GM18867 (cell line): ENCODE data around the gene SGK1.
"Not testable (repeated sequence)": the region's sequence is repeated elsewhere in the genome, so short reads cannot be mapped to it uniquely, and the experiment has no call there.

Source experiments
- ATAC-seq: cut with Tn5 transposase; IDR thresholded peaks from one replicate; pipeline ENCODE4 v1.9.1; 2021; ENCODE audit warnings: mild to moderate bottlenecking, moderate library complexity; ENCODE audit not compliant: unreplicated experiment

Gene SGK1

DNA sequence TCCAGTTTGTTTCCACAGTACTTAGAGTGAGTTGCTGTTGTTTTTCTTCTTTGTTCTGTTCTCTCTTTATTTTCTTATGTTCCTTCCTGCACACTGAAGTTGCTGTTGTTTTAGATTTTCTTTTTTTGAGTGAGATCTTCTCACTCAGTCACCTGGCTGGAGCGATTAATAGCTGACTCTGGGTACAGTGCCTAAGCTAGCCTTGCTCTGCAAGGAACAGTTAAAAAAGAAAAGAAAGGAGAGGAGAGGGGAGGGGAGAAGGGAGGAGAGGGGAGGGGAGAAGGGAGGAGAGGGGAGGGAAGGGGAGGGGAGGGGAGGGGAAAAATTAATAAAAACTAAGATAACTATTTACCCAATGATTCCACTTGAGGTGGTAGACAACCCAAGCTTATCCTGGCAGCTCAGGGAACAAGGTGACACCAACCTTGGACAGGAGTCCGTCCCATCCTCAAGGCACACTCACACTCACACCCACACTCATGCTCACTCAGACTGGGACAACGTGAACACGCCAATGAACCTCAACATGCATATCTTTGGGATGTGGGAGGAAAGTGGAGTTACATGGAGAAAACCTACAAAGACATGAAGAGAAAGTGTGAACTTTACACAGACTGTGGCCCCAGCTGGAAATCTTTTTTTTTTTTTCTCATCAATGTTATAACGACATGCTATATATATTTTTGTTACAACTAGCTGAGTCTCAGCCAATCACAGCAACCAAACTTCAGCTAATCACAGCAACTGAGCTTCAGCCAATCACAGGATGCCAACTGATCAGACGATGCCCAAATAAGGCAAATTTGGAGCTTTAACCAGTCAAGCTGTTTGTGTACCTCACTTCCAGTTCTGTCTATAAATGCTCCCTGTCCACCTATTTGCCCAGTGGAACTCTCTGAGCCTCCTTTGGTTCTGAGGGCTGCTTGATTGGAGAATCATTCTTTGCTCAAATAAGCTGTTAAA is 124.1 kb downstream of the SGK1 start:
- no peak for ATAC-seq

DNA sequence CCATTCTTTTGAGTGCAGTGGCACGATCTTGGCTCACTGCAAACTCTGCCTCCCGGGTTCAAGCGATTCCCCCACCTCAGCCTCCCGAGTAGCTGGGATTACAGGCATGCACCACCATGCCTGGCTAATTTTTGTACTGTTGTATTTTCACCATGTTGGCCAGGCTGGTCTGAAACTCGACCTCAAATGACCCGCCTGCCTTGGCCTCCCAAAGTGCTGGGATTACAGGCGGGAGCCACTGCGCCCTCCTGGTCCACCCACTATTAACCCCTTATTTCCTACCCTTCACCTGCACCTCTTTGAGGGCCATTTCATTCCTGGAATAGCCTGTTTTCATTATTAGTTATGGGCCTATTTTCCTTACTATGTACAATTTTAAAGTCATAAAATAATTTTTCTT is 125.3 kb downstream of the SGK1 start:
- not testable (repeated sequence) for ATAC-seq

- no peak for ATAC-seq
Measured at GRCh38 chr6:134190883-134191282, 127.0 kb downstream of the SGK1 start.

DNA sequence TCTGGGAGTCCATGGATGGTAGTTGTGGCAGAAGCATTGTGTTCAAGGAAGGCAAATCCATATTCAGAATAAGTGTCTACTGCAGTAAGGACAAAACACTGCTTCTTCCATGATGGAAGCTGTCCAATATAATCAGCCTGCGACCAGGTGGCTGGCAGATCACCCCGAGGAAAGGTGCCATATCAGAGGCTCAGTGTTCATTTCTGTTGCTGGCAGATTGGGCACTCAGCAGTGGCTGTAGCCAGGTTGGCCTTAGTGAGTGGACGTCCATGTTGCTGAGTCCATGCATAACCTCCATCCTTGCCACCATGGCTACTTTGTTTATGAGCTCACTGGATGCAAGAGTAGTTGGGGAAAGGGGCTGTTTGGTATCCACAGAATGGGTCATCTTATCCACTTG is 130.2 kb downstream of the SGK1 start:
- no peak for ATAC-seq

DNA sequence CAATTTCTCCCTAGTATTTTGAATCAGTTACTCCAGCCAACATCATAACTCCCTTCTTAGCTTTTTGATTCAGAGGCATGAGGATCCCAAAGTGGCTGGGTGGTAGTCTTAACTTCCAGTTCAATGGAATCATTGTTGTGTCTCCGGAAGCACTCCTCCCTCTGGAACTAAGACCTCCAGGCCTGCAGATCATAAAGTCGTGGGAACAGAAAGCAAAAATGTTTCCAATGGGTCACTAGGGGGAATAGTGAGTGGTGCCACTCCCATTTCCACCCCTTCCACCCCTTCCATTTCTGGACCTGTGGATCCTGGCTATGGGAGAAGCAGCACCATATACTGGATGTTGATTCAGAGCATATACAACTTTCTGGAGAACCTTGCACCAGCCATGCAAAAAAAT is 130.8 kb downstream of the SGK1 start:
- ATAC-seq, result no peak

GRCh38 chr6:134186355-134186754 is 131.6 kb downstream of the SGK1 start:
- ATAC-seq, result no peak

GRCh38 chr6:134185277-134185676 is 132.6 kb downstream of the SGK1 start:
- ATAC-seq, result no peak

DNA sequence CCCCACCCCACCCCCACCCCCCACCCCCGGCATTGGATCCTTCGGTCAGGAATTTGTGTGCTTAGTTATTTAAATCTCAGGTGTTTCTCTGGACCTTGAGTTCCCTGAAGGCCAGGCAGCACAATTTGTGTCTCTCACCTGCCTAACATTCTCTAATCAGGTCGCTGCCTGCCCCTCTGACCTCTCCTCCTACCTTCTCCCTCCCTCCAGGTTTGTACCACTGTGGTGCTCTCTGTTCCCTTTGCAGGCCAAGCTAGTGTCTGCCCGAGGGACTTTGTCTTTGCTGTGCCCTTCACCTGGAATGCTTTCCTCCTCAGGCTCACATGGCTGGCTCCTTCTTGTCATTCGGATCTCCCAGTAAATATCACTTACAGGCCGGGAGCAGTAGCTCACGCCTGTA is 134.1 kb downstream of the SGK1 start:
- no peak for ATAC-seq

DNA sequence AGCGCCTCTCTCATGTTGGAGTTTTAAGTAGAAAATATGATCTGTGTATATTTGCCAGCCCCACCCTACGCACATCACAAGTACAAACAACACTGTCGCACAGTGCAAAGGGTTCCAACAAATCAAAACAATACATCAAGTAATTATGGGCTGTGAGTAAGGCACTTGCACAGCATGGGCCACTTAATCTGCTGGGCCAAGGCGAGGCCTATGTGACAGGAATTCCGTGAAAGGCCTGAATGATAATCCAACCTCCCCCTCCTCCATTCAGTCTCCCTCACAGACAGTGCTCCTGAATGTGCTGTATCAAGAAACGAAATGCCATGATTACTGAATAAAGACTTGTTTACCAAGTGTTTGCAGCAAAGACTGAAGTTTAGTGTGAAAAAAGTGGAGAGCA is 135.4 kb downstream of the SGK1 start:
- ATAC-seq, result no peak

DNA sequence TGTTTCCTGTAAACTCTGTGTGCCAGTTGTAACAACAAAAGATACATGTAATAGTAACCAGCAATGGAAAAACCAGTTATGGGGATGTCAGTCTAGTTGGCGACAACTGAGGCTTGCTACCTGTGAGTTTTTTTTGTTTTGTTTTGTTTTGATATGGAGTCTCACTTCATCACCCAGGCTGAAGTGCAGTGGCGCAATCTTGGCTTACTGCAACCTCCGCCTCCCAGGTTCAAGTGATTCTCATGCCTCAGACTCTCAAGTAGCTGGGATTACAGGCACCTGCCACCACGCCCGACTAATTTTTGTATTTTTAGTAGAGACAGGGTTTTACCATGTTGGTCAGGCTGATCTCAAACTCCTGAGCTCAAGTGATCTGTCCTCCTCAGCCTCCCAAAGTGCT is 136.2 kb downstream of the SGK1 start:
- ATAC-seq, result not testable (repeated sequence)

GRCh38 chr6:134181251-134181650 is 136.7 kb downstream of the SGK1 start:
- ATAC-seq, result not testable (repeated sequence)

GRCh38 chr6:134180540-134180939 is 137.4 kb downstream of the SGK1 start:
- not testable (repeated sequence) for ATAC-seq

DNA sequence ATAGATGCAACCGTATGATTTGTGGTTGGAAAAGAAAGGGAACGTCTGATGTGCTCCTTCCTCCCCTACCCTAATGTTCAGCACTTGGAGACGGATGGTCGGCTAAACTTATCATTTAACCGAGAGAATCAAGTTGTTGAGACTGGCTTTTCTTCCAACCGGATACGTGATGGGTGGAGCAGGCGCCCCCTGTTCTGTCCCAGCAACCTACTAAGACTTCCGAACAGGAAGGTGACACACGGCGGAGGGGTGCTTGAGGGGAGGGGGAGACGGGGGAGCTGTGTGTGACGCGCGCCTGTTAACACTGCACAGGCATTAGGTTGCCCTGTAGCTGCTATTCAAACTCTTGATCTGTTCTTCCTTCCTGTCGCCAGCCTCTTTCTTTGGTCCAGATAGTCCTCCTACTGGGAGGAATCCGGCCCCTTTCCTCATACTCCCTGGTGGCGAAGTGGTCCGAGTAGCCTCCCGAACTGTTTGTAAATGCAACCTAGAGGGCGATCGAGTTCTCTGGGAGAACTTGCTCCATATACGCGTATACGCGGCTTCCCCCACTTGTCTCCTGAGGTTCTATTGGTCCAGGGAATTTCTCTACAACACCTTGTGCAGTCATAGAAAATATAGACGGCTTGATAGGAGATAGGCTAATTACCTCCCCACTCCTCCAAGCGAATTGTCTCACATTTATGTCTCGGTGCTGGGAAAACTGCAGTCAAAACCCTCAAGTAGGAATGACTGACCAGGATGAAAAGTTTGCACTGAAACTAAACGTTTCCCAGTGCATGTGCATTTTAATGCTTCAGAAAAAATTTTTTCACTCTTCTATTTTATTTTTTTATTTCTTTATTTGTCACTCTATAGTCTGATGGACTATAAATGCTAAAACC is 139.5 kb downstream of the SGK1 start:
- no peak for ATAC-seq

DNA sequence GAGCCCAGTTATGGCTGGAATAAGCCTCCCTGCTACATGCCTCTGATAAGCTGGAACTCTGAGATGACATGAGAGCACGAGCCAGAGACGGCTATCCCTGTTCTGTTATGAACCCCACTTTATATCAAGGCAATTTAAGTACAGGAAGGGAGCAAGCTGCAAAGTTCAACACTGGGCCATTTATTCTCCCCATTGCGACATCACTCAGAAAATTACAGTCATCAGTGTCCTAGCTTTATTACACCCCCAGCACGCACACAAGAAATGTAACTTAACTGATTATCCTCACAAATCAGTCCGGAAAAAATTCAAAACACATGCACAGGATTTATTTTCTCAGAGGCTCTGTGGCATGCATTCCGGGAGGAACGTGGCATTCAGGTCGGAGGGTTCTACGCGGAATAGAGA is 140.2 kb downstream of the SGK1 start:
- no peak for ATAC-seq

- ATAC-seq, result no peak
Measured at GRCh38 chr6:134177236-134177635, 140.7 kb downstream of the SGK1 start.

DNA sequence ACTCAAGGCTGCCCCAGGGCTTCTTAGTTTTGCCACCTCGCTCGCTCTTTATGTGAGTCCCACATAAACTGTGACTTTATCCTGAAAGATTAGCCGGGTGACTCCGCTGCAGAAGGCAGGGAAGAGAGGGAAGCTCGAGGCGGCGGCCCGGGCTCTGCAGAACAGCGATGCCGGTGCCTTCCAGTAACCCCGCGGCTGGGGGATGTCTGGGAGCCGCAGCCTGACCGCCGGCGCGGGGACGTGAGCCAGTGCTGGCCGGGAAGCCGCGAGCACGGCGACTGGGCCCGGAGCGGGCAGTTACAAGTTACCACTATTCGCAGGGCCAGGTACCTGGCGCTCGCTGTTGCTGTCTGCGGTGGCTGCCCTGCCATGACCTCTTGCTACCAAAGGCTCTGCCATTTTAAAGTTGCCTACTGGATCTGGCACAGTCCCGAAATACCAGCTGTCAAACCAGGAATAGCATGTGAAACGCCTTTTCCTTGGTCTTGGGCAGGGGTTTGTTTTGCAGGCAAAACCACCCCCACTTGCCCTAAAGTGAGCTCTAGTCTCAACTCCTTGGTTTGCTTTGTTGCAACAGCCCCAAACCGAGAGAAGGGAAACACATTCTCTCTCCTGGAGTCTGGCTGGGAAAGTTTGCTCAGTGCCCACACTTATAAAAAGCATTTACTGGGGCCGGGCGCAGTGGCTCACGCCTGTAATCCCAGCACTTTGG is 141.5 kb downstream of the SGK1 start:
- ATAC-seq, result no peak

- ATAC-seq, result peak; percentile 21
Measured at GRCh38 chr6:134175532-134176263, 142.2 kb downstream of the SGK1 start.

DNA sequence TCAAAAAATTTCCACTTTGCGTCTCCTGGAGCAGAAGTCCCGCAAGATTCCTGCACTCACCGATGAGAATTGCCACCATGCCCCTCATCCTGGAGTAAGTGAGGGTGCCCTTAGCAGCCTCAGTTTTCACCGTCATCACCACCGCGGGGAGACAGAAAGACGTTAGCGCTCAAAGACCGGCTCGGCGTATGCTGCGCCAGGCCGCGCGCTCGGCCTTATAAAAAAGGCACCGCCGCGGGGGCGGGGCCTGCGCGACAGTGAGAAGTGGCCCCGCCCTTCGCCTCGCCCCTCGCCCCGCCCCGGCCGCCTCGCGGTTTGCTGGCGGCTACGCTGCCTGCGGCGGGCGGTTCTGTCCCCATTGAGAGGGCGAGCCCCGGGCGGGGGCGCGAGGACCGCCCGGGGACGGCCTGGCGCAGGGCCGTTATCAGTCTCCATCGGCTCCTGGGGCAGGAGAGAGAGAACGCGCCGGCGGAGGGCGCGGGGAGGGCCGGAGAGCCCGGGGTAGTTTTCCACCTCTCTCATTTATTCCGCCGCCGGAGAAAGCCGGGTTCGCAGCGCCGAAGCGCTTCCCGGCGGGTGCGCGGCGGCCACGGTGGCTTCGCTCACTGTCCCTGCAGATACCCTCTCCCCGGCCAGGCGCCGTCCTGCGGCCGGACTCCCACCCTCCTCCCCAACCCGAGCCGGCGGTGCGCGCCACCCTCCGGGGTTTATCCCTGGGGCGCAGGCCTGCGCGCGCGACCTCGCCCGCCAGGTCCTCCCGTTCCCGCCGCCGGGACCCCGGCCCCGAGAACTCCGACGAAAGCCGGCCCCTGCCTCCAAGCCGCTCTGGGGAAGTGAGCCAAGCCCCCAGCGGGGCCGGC is 143.0 kb downstream of the SGK1 start:
- peak; percentile 85 for ATAC-seq

DNA sequence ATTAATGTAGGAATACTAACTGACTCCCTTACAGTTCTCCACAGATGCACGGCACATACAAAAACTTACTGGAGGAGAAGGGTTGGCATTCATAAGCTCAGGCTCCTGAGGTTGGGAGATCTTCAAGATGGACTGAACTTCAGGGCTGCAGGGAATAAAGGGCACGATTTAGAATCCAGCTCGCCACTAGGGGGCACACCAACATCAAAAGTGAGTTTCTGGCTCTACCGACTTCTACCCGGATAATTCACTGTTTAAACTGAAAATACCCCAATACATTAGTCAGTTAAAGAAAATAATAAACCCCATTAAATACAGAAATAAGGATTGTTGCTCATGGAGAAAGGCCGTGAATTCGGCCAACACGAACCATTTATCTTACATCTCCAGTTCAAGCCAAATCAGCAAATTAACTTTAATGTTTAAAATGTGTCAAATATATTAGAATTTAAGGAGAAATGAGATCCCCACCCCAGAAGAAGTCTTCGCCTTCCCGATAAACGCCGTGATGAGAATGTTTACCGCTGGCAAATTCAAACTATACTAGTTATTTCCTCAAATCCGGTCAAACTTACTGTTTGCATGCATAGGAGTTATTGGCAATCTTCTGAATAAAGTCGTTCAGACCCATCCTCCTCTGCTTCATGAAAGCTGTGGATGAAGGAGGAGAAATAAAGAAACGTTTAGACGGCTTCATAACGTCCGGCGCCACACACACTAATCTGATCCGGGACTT is 143.8 kb downstream of the SGK1 start:
- peak; percentile 16 for ATAC-seq
